Measurements from ENCODE around the gene CDK11B. TPM values are rescaled to one million over a fixed set of nuclear protein-coding genes. Genes with fewer than 3 reads are reported as not detected.

CDK11B gene
- total and polyA plus RNA-seq, 11 donors, result 20.4 to 39.4 (median 24.8) TPM

DNA sequence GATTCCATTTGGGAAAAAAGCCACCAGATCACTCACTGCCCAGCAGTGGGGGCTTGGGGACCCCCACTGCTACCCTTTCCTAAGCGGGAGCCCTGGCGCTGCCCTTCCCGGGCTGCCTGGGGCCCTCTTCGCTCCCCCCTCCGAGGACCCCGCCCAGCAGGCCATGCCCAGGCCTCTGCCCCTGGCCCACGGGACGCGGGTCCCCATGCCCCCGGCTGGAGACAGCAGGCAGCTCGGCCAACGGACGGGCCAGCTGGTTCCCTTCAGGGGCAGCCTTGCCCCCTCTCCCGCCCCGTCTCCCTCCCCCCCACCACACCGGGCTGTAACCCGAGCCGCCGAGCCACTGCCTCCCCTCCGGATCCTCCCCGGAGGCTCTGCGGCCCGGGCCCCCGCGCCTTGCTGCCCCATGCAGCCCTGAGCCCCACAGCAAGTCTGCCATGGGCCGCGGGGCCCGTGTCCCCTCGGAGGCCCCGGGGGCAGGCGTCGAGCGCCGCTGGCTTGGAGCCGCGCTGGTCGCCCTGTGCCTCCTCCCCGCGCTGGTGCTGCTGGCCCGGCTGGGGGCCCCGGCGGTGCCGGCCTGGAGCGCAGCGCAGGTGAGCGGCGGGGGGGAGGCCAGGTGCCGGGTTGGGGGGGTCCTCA is 26.9 kb downstream of the CDK11B start, which contains the start of gene MMP23B:
MMP23B (plus strand) TSS at position 392 of the 639 bp plus-strand sequence; CDS start at position 438, 46 bp downstream.
- H3K9me3 ChIP-seq, result no peaks in the 10 kb centered on the region
- peaks cover 0 to 29% (median 8%) of the 10 kb centered on the region in 9 donors for H3K27me3 ChIP-seq
- peak in 3 of 4 donors; percentile 1 to 21 (median 2) for ATAC-seq
- DNase-seq, result peak; percentile 42 to 72 (median 54)
- peaks cover 0 to 35% (median 15%) of the 10 kb centered on the region in 9 donors for H3K36me3 ChIP-seq
- peak within 1 kb of the TSS; percentile 47 to 94 (median 80) for H3K27ac ChIP-seq
- TF ChIP-seq, protein P1, sequence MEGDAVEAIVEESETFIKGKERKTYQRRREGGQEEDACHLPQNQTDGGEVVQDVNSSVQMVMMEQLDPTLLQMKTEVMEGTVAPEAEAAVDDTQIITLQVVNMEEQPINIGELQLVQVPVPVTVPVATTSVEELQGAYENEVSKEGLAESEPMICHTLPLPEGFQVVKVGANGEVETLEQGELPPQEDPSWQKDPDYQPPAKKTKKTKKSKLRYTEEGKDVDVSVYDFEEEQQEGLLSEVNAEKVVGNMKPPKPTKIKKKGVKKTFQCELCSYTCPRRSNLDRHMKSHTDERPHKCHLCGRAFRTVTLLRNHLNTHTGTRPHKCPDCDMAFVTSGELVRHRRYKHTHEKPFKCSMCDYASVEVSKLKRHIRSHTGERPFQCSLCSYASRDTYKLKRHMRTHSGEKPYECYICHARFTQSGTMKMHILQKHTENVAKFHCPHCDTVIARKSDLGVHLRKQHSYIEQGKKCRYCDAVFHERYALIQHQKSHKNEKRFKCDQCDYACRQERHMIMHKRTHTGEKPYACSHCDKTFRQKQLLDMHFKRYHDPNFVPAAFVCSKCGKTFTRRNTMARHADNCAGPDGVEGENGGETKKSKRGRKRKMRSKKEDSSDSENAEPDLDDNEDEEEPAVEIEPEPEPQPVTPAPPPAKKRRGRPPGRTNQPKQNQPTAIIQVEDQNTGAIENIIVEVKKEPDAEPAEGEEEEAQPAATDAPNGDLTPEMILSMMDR (IDR thresholded peaks at IDR 0.05), result no peak
- TF ChIP-seq POLR2A (IDR thresholded peaks at IDR 0.05), result no peak
- peak within 1 kb of the TSS; percentile 0 to 57 (median 42) for H3K4me3 ChIP-seq
- 6 to 13% (median 9%) methylated on average over 8 to 48 of the region's 48 CpGs for WGBS, 4 donors
- H3K4me1 ChIP-seq, result peaks cover 0 to 23% (median 5%) of the 10 kb centered on the region in 12 donors
- intact Hi-C loops (cut with DNase I), result loop anchor here in 1 of 10 donors (2.0 kb wide), 1 partner anchor 17 kb away; the partner anchor contains the start of gene MIB2

DNA sequence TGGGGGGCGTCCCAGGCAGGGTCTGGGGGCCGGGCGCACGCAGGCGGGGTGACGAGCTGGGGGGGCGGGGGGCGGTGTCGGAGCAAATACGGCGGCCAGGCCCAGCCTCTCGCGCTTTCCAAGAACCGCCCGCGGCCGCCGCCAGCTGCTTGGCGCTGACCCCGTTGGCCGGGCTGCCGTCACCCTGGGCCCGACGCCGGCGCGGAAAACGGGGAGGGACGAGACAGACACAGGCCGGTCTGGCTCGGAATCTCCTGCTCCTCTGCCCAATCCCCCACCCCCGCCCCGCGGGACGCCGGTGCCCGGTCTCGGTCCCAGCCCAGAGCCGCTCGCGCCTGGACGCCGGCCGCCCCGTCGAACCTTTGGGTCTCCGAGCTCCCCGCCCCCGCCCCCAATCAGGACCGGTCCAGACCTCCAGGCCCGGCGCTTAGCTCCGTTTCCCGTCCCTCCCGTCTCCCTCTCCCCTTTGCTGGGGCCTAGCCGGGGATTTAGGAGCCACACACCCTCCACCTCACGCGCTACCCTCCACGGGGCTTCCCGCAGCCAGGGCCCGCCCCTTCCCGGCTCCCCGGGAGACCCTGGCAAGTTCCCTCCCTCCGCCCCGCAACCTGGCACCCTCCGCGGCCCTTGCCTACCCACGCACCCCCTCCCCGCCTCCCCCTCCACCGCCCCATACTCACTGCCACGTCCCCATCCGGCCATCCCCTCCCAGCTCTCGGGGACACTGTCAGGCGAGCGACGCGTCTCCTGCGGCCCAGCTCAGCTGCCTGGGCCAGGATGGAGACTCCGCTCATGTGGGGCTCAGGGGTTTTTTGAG is 27.6 kb downstream of the CDK11B start:
- Histone ChIP-seq H3K27me3 (peaks cover 0 to 29% (median 8%) of the 10 kb centered on the region in 9 donors), H3K4me1 (peaks cover 0 to 25% (median 5%) of the 10 kb centered on the region in 12 donors), H3K27ac (peak overlapping the region; percentile 47 to 94 (median 80)), H3K9me3 (no peaks in the 10 kb centered on the region), H3K4me3 (peak overlapping the region; percentile 23 to 57 (median 42)), H3K36me3 (peaks cover 0 to 33% (median 8%) of the 10 kb centered on the region in 9 donors)
- ATAC-seq (peak in 3 of 4 donors; percentile 33 to 58 (median 53)), DNase-seq (peak; percentile 80 to 87 (median 83))
- intact Hi-C loops (cut with DNase I), result loop anchor here in 1 of 10 donors (2.0 kb wide), 1 partner anchor 16 kb away; the partner anchor contains the start of gene MIB2
- TF ChIP-seq POLR2A (IDR thresholded peaks at IDR 0.05), result no peak
- TF ChIP-seq, protein P1 (IDR thresholded peaks at IDR 0.05), result no peak
- WGBS, 4 donors, result 22 to 34% (median 26%) methylated on average over 29 to 79 of the region's 79 CpGs

DNA sequence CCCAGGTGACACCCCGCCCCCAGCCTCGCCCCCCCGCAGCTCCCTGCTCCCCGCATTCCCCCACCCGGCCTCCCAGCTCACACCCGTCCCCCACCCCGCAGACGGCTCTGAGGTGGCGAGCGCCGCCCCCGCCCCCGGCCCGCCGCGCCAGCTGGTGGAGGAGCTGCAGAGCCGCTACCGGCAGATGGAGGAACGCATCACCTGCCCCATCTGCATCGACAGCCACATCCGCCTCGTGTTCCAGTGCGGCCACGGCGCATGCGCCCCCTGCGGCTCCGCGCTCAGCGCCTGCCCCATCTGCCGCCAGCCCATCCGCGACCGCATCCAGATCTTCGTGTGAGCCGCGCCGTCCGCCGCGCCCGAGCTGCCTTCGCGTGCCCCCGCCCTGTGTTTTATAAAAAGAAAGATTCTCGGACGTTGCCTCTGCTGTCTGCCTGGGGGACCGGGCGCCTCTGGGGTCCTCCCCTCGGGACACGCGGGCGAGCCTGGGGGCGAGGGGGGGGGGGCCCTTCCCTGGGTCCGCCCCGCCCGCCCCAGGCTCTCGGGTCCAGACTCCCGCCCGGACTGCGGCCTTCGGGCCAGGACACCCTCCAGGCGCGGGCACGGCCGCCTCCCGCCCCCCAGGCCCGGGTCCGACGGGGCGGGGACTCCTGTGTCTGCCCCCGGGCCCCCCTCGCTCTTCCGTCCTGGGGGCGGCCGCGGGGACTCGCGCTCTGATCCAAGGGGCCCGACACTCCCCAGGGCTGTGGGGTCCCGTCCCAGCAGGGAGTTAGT is 28.4 kb downstream of the CDK11B start:
- Histone ChIP-seq H3K27ac (peak overlapping the region; percentile 20 to 94 (median 80)), H3K27me3 (peaks cover 0 to 29% (median 8%) of the 10 kb centered on the region in 9 donors), H3K36me3 (peaks cover 0 to 33% (median 8%) of the 10 kb centered on the region in 9 donors), H3K4me3 (peak overlapping the region in 10 of 12 donors; percentile 24 to 55 (median 43)), H3K4me1 (peaks cover 0 to 33% (median 6%) of the 10 kb centered on the region in 12 donors), H3K9me3 (no peaks in the 10 kb centered on the region)
- ATAC-seq (peak in 3 of 4 donors; percentile 3 to 17 (median 6)), DNase-seq (peak; percentile 63 to 90 (median 72))
- no peak for TF ChIP-seq POLR2A (IDR thresholded peaks at IDR 0.05)
- TF ChIP-seq, protein P1 (IDR thresholded peaks at IDR 0.05), result no peak
- intact Hi-C loops (cut with DNase I), result loop anchor here in 1 of 10 donors (2.0 kb wide), 1 partner anchor 16 kb away; the partner anchor contains the start of gene MIB2
- WGBS, 4 donors, result 38 to 80% (median 52%) methylated on average over 26 to 81 of the region's 81 CpGs

Measured in heart left ventricle (tissue), 16 donors.